Endodermal cell (in vitro differentiated cells): ENCODE results near the gene DDX27. TPM values are rescaled to one million over a fixed set of nuclear protein-coding genes. Genes with fewer than 3 reads are reported as not detected.

Experiments used
- DNase-seq: peaks from one replicate; pipeline ENCODE4 v3.0.0-alpha.2; 2017
- H3K27ac ChIP-seq: 2 replicates; pipeline ENCODE4 v1.5.1; 2013; ENCODE audit warnings: mild to moderate bottlenecking, low read depth, low read length, moderate library complexity
- H3K27me3 ChIP-seq: 2 replicates; pipeline ENCODE4 v1.6.1; 2013; ENCODE audit warnings: mild to moderate bottlenecking, low read length, moderate library complexity; ENCODE audit not compliant: insufficient read depth, control insufficient read depth, poor library complexity, severe bottlenecking
- H3K36me3 ChIP-seq: 2 replicates; pipeline ENCODE4 v1.7.0; 2013; ENCODE audit warnings: mild to moderate bottlenecking, low read length, moderate library complexity; ENCODE audit not compliant: control insufficient read depth, insufficient read depth
- H3K4me1 ChIP-seq: one replicate; pipeline ENCODE4 v1.7.0; 2013; ENCODE audit warnings: low read length; ENCODE audit not compliant: control insufficient read depth, insufficient read depth
- H3K4me3 ChIP-seq: 2 replicates; pipeline ENCODE4 v1.5.1; 2013; ENCODE audit warnings: mild to moderate bottlenecking, low read length, moderate library complexity
- H3K9ac ChIP-seq: 2 replicates; pipeline ENCODE4 v1.6.1; 2013; ENCODE audit warnings: mild to moderate bottlenecking, low read length, moderate library complexity; ENCODE audit not compliant: poor library complexity, severe bottlenecking; ENCODE audit errors: extremely low read depth
- H3K9me3 ChIP-seq: 2 replicates; pipeline ENCODE4 v1.6.1; 2013; ENCODE audit warnings: mild to moderate bottlenecking, low read length, moderate library complexity; ENCODE audit not compliant: control insufficient read depth
- H3K27ac Mint-ChIP-seq: 2 replicates; pipeline ENCODE4 v1.8.0; 2020; ENCODE audit warnings: mixed read lengths
- H3K27me3 Mint-ChIP-seq: 2 replicates; pipeline ENCODE4 v1.8.0; 2021; ENCODE audit warnings: mild to moderate bottlenecking, mixed read lengths; ENCODE audit not compliant: insufficient read depth
- H3K36me3 Mint-ChIP-seq: 2 replicates; pipeline ENCODE4 v1.8.0; 2020; ENCODE audit warnings: low read depth, mixed read lengths
- H3K4me1 Mint-ChIP-seq: 2 replicates; pipeline ENCODE4 v1.8.0; 2020; ENCODE audit warnings: mixed read lengths
- H3K4me3 Mint-ChIP-seq: 2 replicates; pipeline ENCODE4 v1.8.0; 2020; ENCODE audit warnings: mild to moderate bottlenecking, moderate library complexity, mixed read lengths
- H3K9me3 Mint-ChIP-seq: 2 replicates; pipeline ENCODE4 v1.8.0; 2020; ENCODE audit warnings: mild to moderate bottlenecking, mixed read lengths
- CTCF ChIP-seq: fragments of 200-600 bp; sonication (generic); conservative IDR thresholded peaks from 2 replicates; pipeline ENCODE4 v1.5.0; 2021; ENCODE audit warnings: antibody characterized with exemption, mild to moderate bottlenecking
- WGBS, 2 experiments: methylation state at CpG; one replicate each; pipeline versions ENCODE4 v1.1.5 to v1.1.7; 2013; ENCODE audit warnings: missing lambda C conversion rate in 2 of 2, mixed read lengths in 1 of 2; ENCODE audit not compliant: insufficient coverage in 1 of 2, insufficient read length in 1 of 2; 5-methylcytosine and 5-hydroxymethylcytosine counted together
- total RNA-seq, 2 donors: library from RNA; stranded (reverse); fragmentation: NEBNext Ultra II Directional in 1 of 2; extraction: Animal tissue kit (Norgen Biotek cat#: 25700) in 1 of 2; gene quantifications; 2 replicates in 1 of 2; 3 replicates in 1 of 2; pipeline ENCODE4 v1.2.1, GENCODE V29; 2021

Gene DDX27
- total RNA-seq, 2 donors from 2014 or later: 40.4 to 45.2 TPM

- WGBS, 2 experiments: 50 to 72% methylated on average over 2 to 4 of the region's 4 CpGs
- no peak for DNase-seq
- TF ChIP-seq CTCF: no peak
- Mint-ChIP-seq H3K4me1 (no peaks in the 10 kb centered on the region), H3K9me3 (peaks cover 3% of the 10 kb centered on the region), H3K4me3 (no peak overlapping the region), H3K36me3 (peaks cover 75% of the 10 kb centered on the region), H3K27me3 (no peaks in the 10 kb centered on the region), H3K27ac (no peak overlapping the region)
- Histone ChIP-seq H3K9me3 (no peaks in the 10 kb centered on the region), H3K4me3 (no peak overlapping the region), H3K27ac (no peak overlapping the region), H3K4me1 (no peaks in the 10 kb centered on the region), H3K9ac (no peak overlapping the region), H3K36me3 (peaks cover 77% of the 10 kb centered on the region), H3K27me3 (no peaks in the 10 kb centered on the region)
Observed at GRCh38 chr20:49259284-49259683, 40.1 kb downstream of the DDX27 start.

- H3K27me3 ChIP-seq: no peaks in the 10 kb centered on the region
- no peak overlapping the region for H3K27ac ChIP-seq
- no peak overlapping the region for H3K4me3 ChIP-seq
- no peak overlapping the region for H3K27ac Mint-ChIP-seq
- H3K4me1 ChIP-seq: no peaks in the 10 kb centered on the region
- no peaks in the 10 kb centered on the region for H3K9me3 ChIP-seq
- TF ChIP-seq CTCF: no peak
- H3K27me3 Mint-ChIP-seq: no peaks in the 10 kb centered on the region
- H3K9me3 Mint-ChIP-seq: peaks cover 3% of the 10 kb centered on the region
- peaks cover 76% of the 10 kb centered on the region for H3K36me3 Mint-ChIP-seq
- H3K36me3 ChIP-seq: peaks cover 77% of the 10 kb centered on the region
- H3K4me1 Mint-ChIP-seq: no peaks in the 10 kb centered on the region
- no peak for DNase-seq
- WGBS, 2 experiments: 83 to 93% methylated on average over 2 of the region's 2 CpGs
- H3K4me3 Mint-ChIP-seq: no peak overlapping the region
- no peak overlapping the region for H3K9ac ChIP-seq
Observed at GRCh38 chr20:49259799-49260198, 40.6 kb downstream of the DDX27 start.

- no peak overlapping the region for H3K4me3 Mint-ChIP-seq
- peaks cover 79% of the 10 kb centered on the region for H3K36me3 ChIP-seq
Observed at GRCh38 chr20:49260218-49260617, 41.0 kb downstream of the DDX27 start.

More at GRCh38 chr20:49260218-49260617, 41.0 kb downstream of the DDX27 start:
- no peak for DNase-seq
- no peaks in the 10 kb centered on the region for H3K4me1 Mint-ChIP-seq
- no peak for TF ChIP-seq CTCF
- Histone ChIP-seq H3K4me1 (no peaks in the 10 kb centered on the region), H3K9me3 (no peaks in the 10 kb centered on the region), H3K9ac (no peak overlapping the region), H3K4me3 (no peak overlapping the region), H3K27ac (no peak overlapping the region), H3K27me3 (no peaks in the 10 kb centered on the region)
- no peak overlapping the region for H3K27ac Mint-ChIP-seq
- peaks cover 3% of the 10 kb centered on the region for H3K9me3 Mint-ChIP-seq
- no peaks in the 10 kb centered on the region for H3K27me3 Mint-ChIP-seq
- peaks cover 78% of the 10 kb centered on the region for H3K36me3 Mint-ChIP-seq
- 95 to 100% methylated on average over 2 to 3 of the region's 4 CpGs for WGBS, 2 experiments
